ENCODE results near the gene ZNF512.
A peak's percentile ranks its signal among the peaks of the same experiment; 100 is the strongest.
"Not testable (repeated sequence)": the region's sequence is repeated elsewhere in the genome, so short reads cannot be mapped to it uniquely, and the experiment has no call there.

ZNF512 gene

DNA sequence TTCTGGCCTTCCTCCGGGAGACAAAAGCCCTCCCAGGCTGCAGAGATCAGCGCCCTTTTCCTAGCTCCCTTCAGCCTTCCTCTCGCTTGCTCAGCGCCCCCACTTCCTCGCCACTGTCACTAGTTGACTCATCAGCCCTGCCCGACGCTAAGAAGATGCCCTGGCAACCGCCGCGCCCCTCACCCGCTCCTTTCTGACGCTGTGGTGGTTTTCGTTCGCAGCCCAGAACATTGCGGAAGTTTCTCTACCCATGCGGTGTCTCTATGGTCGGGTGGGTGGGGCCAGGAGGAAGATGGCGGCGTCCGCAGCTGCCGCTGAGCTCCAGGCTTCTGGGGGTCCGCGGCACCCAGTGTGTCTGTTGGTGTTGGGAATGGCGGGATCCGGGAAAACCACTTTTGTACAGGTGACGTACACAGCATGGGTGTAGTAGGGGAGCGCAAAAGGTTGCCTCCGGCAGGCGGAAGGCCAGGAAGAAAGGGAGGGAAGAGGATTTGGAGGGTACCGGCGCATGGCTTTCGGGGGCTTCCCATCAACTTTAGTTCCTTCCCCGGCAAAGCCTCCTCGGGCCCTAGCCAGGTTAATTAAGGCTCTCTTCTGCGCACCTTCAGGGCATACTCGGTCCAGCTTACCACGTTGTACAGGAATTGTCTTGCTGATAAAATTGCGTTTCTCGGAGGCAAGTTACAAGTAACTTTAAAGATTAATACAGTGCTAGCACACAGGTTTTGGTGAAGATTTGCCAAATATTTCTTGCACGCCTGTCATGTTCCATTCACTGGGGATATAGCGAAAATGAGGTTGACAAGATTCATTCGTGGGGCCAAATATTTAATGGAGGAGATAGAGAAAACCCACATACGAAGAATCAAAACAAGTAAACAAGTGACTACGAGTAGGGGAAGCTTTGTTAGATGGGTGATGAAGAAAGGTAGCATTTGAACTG, 46.2 kb downstream of the ZNF512 start, which contains the start of the genes CCDC121 and GPN1:
Gene CCDC121, minus strand, starts transcription at position 246 of the 943 bp plus-strand sequence. CDS start 1,213 bp downstream, outside the sequence.
Gene GPN1, plus strand, starts transcription at position 284 of the 943 bp plus-strand sequence. Its CDS starts 9 bp downstream, at position 293.
- H3K27ac ChIP-seq: peak within 1 kb of the TSS; percentile 94
- DNase-seq (ENCODE audit: low read depth, low spot score): peak; percentile 76

- DNase-seq (ENCODE audit: low read depth, low spot score): not testable (repeated sequence)
- peak overlapping the region; percentile 94 for H3K27ac ChIP-seq
These were observed 47.4 kb downstream of the ZNF512 start for GRCh38 chr2:27630257-27630656.

DNA sequence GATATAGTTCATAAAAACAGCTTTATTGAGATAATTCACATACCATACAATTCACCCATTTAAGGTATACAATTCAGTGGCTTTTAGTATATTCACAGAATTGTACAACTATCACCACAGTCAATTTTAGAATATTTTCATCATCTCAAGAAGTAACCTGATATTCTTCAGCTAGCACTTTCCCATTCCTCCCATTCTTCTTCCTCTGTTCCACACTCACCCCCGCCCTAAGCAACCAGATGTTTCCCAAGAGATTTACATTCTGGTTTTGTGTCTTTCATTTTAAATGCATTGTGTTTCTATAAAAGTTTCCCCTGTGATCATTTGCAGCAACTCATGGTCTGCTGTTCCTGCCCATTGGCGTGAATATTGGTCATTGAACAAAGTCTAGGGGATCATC, 51.4 kb downstream of the ZNF512 start:
- H3K27ac ChIP-seq: no peak overlapping the region
- no peak for DNase-seq (ENCODE audit: low read depth, low spot score)

GRCh38 chr2:27636766-27637165, 53.9 kb downstream of the ZNF512 start:
- no peak for DNase-seq (ENCODE audit: low read depth, low spot score)
- H3K27ac ChIP-seq: peak overlapping the region; percentile 91

DNA sequence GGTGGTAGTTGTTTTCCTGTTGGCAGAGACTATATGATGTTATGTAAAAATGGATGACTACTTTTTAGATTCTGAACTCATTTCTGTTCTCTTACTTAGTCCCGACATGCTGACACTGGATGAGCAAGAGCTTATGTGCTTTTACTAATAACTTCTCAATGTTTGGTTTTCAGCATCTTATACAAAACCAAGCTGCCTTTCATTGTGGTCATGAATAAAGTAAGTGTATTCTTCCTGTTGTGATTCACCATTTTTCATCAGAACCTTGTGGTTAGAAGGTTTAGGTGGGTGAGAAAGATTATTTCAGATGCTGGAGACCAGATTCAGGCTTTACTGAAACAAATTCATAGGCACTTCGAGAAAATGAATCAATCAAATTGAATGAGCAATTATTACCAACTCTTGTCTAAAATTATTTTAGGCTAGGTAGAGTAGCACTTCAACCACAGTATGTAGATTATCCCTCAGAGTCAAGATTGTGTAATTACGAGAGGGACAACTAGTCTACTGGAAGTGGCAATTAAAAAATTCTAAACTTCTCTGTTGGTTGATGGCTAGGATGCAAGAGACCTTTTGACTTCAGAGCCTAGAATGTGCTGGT, 55.3 kb downstream of the ZNF512 start:
- DNase-seq (ENCODE audit: low read depth, low spot score): peak; percentile 97
- peak overlapping the region; percentile 91 for H3K27ac ChIP-seq

- DNase-seq (ENCODE audit: low read depth, low spot score): peak; percentile 72
These were observed 55.9 kb downstream of the ZNF512 start for GRCh38 chr2:27638709-27639108.

GRCh38 chr2:27640722-27641245, 57.9 kb downstream of the ZNF512 start:
- DNase-seq (ENCODE audit: low read depth, low spot score): no peak
- no peak overlapping the region for H3K27ac ChIP-seq

More at GRCh38 chr2:27638709-27639108, 55.9 kb downstream of the ZNF512 start:
- peak overlapping the region; percentile 91 for H3K27ac ChIP-seq

DNA sequence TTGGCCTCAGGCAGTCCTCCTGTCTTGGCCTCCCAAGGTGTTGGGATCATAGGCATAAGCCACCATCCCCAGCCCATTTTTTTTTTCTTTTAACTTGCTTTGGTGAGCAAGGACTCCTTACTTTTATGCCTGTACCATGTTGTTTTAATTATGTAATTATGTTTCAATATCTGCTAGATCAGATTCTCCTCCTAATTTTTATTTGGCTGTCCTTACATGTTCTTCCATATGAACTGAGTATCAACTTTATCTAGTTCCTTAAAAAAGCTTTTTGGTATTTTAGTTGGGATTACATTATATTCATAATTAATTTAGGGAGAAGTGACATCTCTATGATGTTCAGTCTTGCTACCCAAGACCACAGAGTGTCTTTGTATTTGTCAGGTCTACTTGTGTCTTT, 62.4 kb downstream of the ZNF512 start:
- no peak overlapping the region for H3K27ac ChIP-seq
- no peak for DNase-seq (ENCODE audit: low read depth, low spot score)

- no peak for DNase-seq (ENCODE audit: low read depth, low spot score)
- H3K27ac ChIP-seq: no peak overlapping the region
These were observed 64.4 kb downstream of the ZNF512 start for GRCh38 chr2:27647289-27647688.

- DNase-seq (ENCODE audit: low read depth, low spot score): no peak
- no peak overlapping the region for H3K27ac ChIP-seq
These were observed 64.9 kb downstream of the ZNF512 start for GRCh38 chr2:27647737-27648136.

DNA sequence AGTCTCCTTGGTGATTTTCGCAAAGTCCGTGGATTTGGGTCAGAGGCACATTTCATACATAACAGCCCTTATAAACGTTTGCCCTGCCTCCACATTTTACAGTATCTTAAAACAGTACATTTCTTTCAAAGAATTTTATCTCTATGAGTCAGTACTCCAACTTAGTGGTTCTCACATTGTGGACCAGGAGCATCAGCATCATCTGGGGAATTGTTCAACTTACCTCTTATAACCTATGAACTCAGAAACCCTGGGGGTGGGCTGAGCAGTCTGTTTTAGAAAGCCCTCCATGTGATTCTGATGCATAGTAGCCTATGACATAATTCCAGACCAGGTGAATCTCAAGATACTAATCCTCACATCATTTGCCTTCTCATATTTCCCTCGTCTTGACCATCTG, 68.2 kb downstream of the ZNF512 start:
- no peak overlapping the region for H3K27ac ChIP-seq
- no peak for DNase-seq (ENCODE audit: low read depth, low spot score)

DNA sequence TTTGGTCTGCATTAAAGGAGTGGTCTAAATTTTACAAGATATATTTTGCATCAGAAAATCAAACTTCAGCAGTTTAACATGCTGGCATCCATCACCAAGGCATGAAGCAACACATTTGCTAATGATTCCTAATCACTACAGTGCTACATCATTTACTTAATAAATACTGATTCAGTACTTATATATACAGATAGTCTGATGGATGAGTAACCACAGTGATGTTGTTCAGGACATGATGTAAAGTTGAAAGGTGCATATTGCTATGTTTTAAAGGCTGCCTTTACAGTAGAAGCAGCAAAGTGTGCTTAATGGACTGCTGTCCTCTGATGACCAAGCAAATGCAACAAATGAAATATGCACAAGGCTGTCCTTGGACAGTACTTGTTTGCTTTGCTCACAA, 69.5 kb downstream of the ZNF512 start:
- peak overlapping the region; percentile 64 for H3K27ac ChIP-seq
- DNase-seq (ENCODE audit: low read depth, low spot score): no peak

GRCh38 chr2:27652790-27653189, 69.9 kb downstream of the ZNF512 start:
- peak overlapping the region; percentile 64 for H3K27ac ChIP-seq
- no peak for DNase-seq (ENCODE audit: low read depth, low spot score)

GRCh38 chr2:27653397-27653796, 70.6 kb downstream of the ZNF512 start:
- peak overlapping the region; percentile 64 for H3K27ac ChIP-seq
- no peak for DNase-seq (ENCODE audit: low read depth, low spot score)

DNA sequence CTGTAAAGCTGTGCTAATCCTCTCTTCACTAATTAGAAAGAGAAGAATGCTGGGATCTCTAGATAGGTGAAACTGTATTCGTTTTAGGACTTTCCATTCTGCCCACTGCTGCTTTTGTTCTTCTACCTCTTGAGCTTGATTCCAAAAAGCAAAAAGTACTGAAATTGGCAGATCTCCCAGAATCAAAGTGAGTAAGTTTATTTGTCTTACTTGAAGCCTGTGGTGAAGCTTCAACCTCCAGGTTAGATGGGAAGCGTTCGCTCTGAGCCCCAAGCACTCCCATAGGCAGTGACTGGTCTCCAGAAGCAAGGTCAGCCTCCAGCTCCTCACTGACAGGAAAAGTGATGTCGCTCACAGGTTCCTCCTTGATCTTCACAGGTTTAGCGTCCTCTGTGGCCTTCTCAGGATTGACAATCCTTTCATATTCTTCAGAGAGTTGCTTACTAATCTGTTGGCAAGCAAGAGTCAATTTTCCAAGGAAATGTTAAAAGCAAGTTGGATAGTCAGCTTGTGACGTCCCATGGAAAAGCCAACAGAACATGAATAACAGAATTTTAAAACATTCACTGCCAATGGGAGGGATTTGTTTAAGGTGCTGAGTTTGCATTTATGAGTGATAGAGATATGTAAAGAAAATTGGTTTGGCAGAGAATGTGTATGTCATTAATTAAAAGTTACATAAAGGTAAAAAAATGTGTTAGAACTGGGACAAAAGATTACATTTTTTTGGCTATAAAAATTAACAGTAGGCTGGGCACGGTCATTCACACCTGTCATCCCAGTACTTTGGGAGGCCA, 72.5 kb downstream of the ZNF512 start:
- H3K27ac ChIP-seq: peak overlapping the region; percentile 5
- peak; percentile 59 for DNase-seq (ENCODE audit: low read depth, low spot score)

DNA sequence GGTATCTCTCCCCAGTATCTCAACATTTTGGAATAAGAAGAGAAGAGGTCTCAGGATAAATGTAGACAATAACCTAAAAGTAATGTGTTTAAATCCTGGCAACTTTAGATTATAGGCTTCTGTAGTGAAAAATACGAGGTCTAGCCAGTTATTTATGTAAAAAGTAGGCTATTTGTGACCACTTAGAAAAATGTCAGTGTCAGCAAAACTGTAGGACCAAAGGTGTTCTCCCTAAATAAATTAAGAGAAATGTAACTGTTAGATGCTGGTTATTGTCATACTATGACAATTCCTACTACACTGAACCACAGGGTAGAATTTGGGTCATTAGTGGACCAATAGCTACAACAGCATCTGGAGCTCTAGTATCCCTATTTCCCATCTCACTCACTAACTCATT, 78.5 kb downstream of the ZNF512 start:
- no peak for DNase-seq (ENCODE audit: low read depth, low spot score)

DNA sequence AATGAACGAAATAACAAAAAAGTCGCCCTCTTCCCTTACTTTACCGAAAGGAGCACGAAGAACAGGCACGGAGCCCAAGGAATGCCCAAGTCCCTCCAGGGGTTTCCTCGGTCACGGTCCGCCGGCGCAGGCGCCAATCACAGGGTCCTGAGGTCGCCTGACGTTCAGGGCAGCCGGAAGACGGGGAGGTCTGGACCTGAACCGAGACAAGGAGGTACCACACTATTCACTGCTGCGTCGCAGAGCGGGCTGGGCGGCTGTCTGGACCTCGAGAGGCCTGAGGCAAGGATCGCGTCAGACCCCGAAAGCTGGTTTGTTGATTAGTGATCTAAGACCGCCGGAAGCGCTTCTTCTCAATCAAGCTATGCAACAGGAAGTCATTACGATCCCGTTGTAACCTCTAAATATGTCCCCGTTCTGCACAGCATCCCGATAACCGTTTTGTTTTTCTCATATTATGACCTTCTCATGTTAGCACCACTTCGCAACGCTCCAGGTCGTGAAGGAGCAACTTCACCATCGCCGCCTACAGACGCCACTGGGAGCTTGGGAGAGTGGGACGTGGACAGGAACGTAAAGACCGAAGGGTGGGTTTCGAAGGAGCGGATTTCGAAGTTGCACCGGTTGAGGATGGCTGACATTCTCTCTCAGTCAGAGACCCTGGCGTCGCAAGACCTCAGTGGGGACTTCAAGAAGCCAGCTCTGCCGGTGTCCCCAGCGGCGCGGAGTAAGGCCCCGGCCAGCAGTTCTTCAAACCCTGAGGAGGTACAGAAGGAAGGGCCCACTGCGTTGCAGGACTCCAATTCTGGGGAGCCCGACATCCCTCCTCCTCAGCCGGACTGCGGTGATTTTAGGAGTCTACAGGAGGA, 80.7 kb downstream of the ZNF512 start, which contains the start of the genes SLC4A1AP and SUPT7L:
Gene SLC4A1AP, plus strand, starts transcription at position 605 of the 869 bp plus-strand sequence. Its CDS starts 26 bp downstream, at position 631.
Gene SUPT7L, minus strand, starts transcription at position 330 of the 869 bp plus-strand sequence. CDS start 1,422 bp downstream, outside the sequence.
- H3K27ac ChIP-seq: peak within 1 kb of the TSS; percentile 89
- peak; percentile 48 for DNase-seq (ENCODE audit: low read depth, low spot score)

More for the DNA sequence above, 78.5 kb downstream of the ZNF512 start:
- no peak overlapping the region for H3K27ac ChIP-seq

GRCh38 chr2:27664154-27664574, 81.3 kb downstream of the ZNF512 start:
- no peak for DNase-seq (ENCODE audit: low read depth, low spot score)
- peak overlapping the region; percentile 89 for H3K27ac ChIP-seq
